ENCODE data around the gene GTSF1L.
A peak's percentile ranks its signal among the peaks of the same experiment; 100 is the strongest.

Gene GTSF1L

GRCh38 chr20:43752051-43752360 is 25.2 kb upstream of the GTSF1L start (continued):
- no peak for TF ChIP-seq CSRNP3 (CRISPR knock-in tag; IDR thresholded peaks at IDR 0.05)
- no peak for TF ChIP-seq RARB (CRISPR knock-in tag; IDR thresholded peaks at IDR 0.05)
- no peak for TF ChIP-seq BACH2 (CRISPR knock-in tag; IDR thresholded peaks at IDR 0.05; ENCODE audit: borderline replicate concordance)
- no peak for TF ChIP-seq ZFP30 (CRISPR knock-in tag; IDR thresholded peaks at IDR 0.05)
- TF ChIP-seq SNAI2 (CRISPR knock-in tag; IDR thresholded peaks at IDR 0.05): no peak

- ATAC-seq: peak; percentile 67
Measured at GRCh38 chr20:43751167-43752050, 24.6 kb upstream of the GTSF1L start.

More at GRCh38 chr20:43751167-43752050, 24.6 kb upstream of the GTSF1L start:
- TF ChIP-seq TSHZ2 (CRISPR knock-in tag; IDR thresholded peaks at IDR 0.05) (no peak), POU6F1 (CRISPR knock-in tag; IDR thresholded peaks at IDR 0.05; ENCODE audit: borderline replicate concordance, low read depth) (no peak), TOX (CRISPR knock-in tag; IDR thresholded peaks at IDR 0.05; ENCODE audit: borderline replicate concordance) (no peak), GLIS3 (CRISPR knock-in tag; IDR thresholded peaks at IDR 0.05) (no peak), ISL1 (CRISPR knock-in tag; IDR thresholded peaks at IDR 0.05) (no peak), CSDC2 (CRISPR knock-in tag; IDR thresholded peaks at IDR 0.05) (no peak), PPARA (CRISPR knock-in tag; IDR thresholded peaks at IDR 0.05; ENCODE audit: borderline replicate concordance) (no peak), OSR1 (CRISPR knock-in tag; IDR thresholded peaks at IDR 0.05) (no peak), SNAI2 (CRISPR knock-in tag; IDR thresholded peaks at IDR 0.05) (no peak), CSRNP3 (CRISPR knock-in tag; IDR thresholded peaks at IDR 0.05) (no peak), ARNTL (CRISPR knock-in tag; IDR thresholded peaks at IDR 0.05; ENCODE audit: borderline replicate concordance, low read depth) (no peak), ZC3H10 (CRISPR knock-in tag; IDR thresholded peaks at IDR 0.05) (no peak), ESRRG (CRISPR knock-in tag; IDR thresholded peaks at IDR 0.05) (no peak), ZNF70 (CRISPR knock-in tag; IDR thresholded peaks at IDR 0.05) (no peak), ZNF8 (CRISPR knock-in tag; IDR thresholded peaks at IDR 0.05) (no peak)
- TF ChIP-seq, protein P1, sequence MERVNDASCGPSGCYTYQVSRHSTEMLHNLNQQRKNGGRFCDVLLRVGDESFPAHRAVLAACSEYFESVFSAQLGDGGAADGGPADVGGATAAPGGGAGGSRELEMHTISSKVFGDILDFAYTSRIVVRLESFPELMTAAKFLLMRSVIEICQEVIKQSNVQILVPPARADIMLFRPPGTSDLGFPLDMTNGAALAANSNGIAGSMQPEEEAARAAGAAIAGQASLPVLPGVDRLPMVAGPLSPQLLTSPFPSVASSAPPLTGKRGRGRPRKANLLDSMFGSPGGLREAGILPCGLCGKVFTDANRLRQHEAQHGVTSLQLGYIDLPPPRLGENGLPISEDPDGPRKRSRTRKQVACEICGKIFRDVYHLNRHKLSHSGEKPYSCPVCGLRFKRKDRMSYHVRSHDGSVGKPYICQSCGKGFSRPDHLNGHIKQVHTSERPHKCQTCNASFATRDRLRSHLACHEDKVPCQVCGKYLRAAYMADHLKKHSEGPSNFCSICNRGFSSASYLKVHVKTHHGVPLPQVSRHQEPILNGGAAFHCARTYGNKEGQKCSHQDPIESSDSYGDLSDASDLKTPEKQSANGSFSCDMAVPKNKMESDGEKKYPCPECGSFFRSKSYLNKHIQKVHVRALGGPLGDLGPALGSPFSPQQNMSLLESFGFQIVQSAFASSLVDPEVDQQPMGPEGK (CRISPR knock-in tag; IDR thresholded peaks at IDR 0.05; ENCODE audit: borderline replicate concordance): no peak
